Sigmoid colon (tissue), 7 donors: ENCODE measurements around the gene FBXL7. TPM values are rescaled to one million over a fixed set of nuclear protein-coding genes. Genes with fewer than 3 reads are reported as not detected.

ENCODE experiments used
- DNase-seq: peaks from one replicate; pipeline ENCODE4 v3.0.0-alpha.2; 2019
- H3K27ac ChIP-seq, 4 donors: fragments of 200-600 bp; sonication (generic); one replicate each; pipeline ENCODE4 v1.5.1; 2016 to 2019; ENCODE audit warnings: mild to moderate bottlenecking in 1 of 4
- H3K27me3 ChIP-seq, 3 donors: fragments of 200-600 bp; sonication (generic); one replicate each; pipeline ENCODE4 v1.5.1; 2019; ENCODE audit warnings: mild to moderate bottlenecking in 1 of 3
- H3K36me3 ChIP-seq, 4 donors: fragments of 200-600 bp; sonication (generic); one replicate each; pipeline ENCODE4 v1.5.1; 2016 to 2019
- H3K4me1 ChIP-seq, 4 donors: fragments of 200-600 bp; sonication (generic); one replicate each; pipeline ENCODE4 v1.5.1; 2017 to 2019
- H3K4me3 ChIP-seq, 4 donors: fragments of 200-600 bp; sonication (generic); one replicate each; pipeline ENCODE4 v1.5.1; 2017 to 2019; ENCODE audit warnings: mild to moderate bottlenecking in 2 of 4, moderate library complexity in 1 of 4
- H3K9me3 ChIP-seq, 4 donors: fragments of 200-600 bp in 3 of 4; sonication (generic) in 3 of 4; one replicate each; pipeline versions ENCODE4 v1.5.1 to v1.6.1; 2013 to 2019
- EP300 ChIP-seq, 4 donors: sonication (generic); formaldehyde crosslinking; IDR thresholded peaks; one replicate each; pipeline ENCODE4 v1.6.1; 2017; ENCODE audit warnings: antibody characterized with exemption in 4 of 4
- POLR2A ChIP-seq, 2 donors: fragments of 450-650 bp; IDR thresholded peaks; one replicate each; pipeline ENCODE4 v1.6.1; 2016; ENCODE audit warnings: antibody characterized with exemption in 2 of 2, mild to moderate bottlenecking in 2 of 2, moderate library complexity in 2 of 2
- POLR2AphosphoS5 ChIP-seq, 4 donors: sonication (generic); formaldehyde crosslinking; IDR thresholded peaks; one replicate each; pipeline ENCODE4 v1.6.1; 2017; ENCODE audit warnings: antibody characterized with exemption in 4 of 4
- WGBS, 2 donors: extraction: QIAGEN DNeasy Blood & Tissue Kit; methylation state at CpG; one replicate each; pipeline ENCODE4 v1.1.7; 2013; 5-methylcytosine and 5-hydroxymethylcytosine counted together
- intact Hi-C: fragments of 100-400 bp; cut with DNase I; formaldehyde crosslinking; loops from one replicate; pipeline ENCODE4 v1.15.1; 2023
- polyA plus RNA-seq, 3 donors: library from polyadenylated mRNA; stranded (reverse); fragments of 200-250 nt; gene quantifications; one replicate each; pipeline ENCODE4 v1.2.3, GENCODE V29; 2013
- total RNA-seq, 4 donors: library from RNA; depleted of rRNA; stranded (reverse); fragments of >200 nt; gene quantifications; one replicate each; pipeline ENCODE4 v1.1.0, GENCODE V29; 2016
- TF ChIP-seq, protein P1 (sequence below), 4 experiments: fragments of 450-650 bp in 3 of 4; fragments of 200-600 bp in 1 of 4; IDR thresholded peaks; one replicate each; pipeline ENCODE4 v1.5.1; 2016 to 2019; ENCODE audit warnings: antibody characterized with exemption in 4 of 4, mild to moderate bottlenecking in 3 of 4, moderate library complexity in 2 of 4
- donor health status: healthy with polysubstance abuse.
- donor health status: Bipolar disorder and iron deficiency.
- donor health status: healthy.

The FBXL7 gene
- total and polyA plus RNA-seq, 7 donors = 0.92 to 44.3 (median 18.2) TPM

DNA sequence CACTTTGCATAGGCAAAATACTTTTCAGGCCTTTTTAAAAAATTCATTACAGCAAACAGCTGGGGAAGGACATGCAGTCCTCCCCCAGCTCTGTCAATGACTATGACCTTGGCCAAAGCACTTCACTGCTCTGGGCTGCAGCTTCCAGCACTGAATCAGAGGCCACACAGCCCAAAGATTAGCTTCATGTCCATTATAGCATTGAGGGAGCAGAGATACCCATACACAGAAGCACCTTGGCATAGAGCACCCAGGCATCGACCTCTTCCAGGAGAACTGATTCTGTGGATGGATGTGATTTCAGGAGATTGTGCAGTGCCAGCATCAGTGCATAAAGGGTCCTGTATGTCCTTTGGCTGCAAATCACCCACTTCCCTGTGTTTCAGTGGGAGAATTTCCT lies 437.7 kb downstream of the FBXL7 start:
- no peak for TF ChIP-seq EP300 (IDR thresholded peaks at IDR 0.05)
- no peak for TF ChIP-seq POLR2AphosphoS5 (IDR thresholded peaks at IDR 0.05)
- TF ChIP-seq POLR2A (IDR thresholded peaks at IDR 0.05) = no peak
- intact Hi-C loops = no loop called here
- H3K36me3 ChIP-seq = peaks cover 0 to 59% (median 17%) of the 10 kb centered on the region in 4 donors
- H3K4me1 ChIP-seq = no peaks in the 10 kb centered on the region
- H3K9me3 ChIP-seq = no peaks in the 10 kb centered on the region
- DNase-seq = no peak
- H3K27me3 ChIP-seq = no peaks in the 10 kb centered on the region
- H3K27ac ChIP-seq = no peak overlapping the region
- 70 to 85% methylated on average over 1 of the region's 1 CpG for WGBS, 2 donors
- no peak overlapping the region for H3K4me3 ChIP-seq

DNA sequence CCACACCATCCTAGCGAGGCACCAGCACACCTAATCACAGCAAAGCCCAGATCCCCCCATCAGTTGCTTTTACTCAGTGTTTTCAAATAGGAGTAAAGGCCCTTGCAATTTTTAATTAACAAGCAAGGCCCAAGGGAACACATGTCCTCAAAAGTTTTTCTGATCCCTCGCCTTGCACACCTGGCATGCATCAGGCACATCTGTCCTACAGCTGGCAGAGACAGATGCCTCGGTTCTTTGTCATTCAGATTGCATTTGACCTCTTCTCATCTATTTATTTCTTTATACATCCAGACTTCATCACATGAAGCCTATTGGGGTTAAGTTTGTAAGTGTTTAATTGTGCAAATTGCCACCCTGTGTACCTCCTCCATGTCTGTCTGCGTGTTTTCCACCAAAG lies 438.2 kb downstream of the FBXL7 start:
- intact Hi-C loops = no loop called here
- Histone ChIP-seq H3K36me3 (peaks cover 0 to 59% (median 17%) of the 10 kb centered on the region in 4 donors), H3K4me1 (no peaks in the 10 kb centered on the region), H3K27me3 (no peaks in the 10 kb centered on the region), H3K9me3 (no peaks in the 10 kb centered on the region), H3K4me3 (no peak overlapping the region), H3K27ac (no peak overlapping the region)
- TF ChIP-seq POLR2AphosphoS5 (IDR thresholded peaks at IDR 0.05) (no peak), POLR2A (IDR thresholded peaks at IDR 0.05) (no peak), EP300 (IDR thresholded peaks at IDR 0.05) (no peak)
- TF ChIP-seq, protein P1, sequence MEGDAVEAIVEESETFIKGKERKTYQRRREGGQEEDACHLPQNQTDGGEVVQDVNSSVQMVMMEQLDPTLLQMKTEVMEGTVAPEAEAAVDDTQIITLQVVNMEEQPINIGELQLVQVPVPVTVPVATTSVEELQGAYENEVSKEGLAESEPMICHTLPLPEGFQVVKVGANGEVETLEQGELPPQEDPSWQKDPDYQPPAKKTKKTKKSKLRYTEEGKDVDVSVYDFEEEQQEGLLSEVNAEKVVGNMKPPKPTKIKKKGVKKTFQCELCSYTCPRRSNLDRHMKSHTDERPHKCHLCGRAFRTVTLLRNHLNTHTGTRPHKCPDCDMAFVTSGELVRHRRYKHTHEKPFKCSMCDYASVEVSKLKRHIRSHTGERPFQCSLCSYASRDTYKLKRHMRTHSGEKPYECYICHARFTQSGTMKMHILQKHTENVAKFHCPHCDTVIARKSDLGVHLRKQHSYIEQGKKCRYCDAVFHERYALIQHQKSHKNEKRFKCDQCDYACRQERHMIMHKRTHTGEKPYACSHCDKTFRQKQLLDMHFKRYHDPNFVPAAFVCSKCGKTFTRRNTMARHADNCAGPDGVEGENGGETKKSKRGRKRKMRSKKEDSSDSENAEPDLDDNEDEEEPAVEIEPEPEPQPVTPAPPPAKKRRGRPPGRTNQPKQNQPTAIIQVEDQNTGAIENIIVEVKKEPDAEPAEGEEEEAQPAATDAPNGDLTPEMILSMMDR (IDR thresholded peaks at IDR 0.05) = no peak
- WGBS, 2 donors = 72 to 79% methylated on average over 4 of the region's 4 CpGs
- no peak for DNase-seq

DNA sequence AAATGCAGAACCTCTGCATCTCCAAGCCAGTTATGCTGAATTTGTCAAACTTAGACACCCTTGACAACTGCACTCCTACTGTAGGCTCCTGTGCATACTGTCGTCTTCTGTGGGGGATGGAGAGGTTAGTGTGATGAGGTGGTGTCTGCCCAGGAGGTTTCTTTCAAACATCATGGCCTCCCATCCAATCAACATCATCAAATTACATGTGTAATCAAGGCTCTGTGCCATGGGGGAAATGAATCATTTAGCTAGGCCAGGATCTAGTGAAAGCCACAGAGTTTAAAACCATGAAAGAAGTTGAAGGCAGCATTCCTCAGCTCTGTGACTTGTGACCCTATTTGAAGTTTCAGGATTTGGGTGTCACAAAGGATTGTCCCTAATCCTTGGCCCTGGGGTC lies 439.0 kb downstream of the FBXL7 start:
- peaks cover 0 to 59% (median 17%) of the 10 kb centered on the region in 4 donors for H3K36me3 ChIP-seq
- H3K27ac ChIP-seq = no peak overlapping the region
- H3K4me3 ChIP-seq = no peak overlapping the region
- WGBS, 2 donors = 55 to 70% methylated on average over 1 of the region's 1 CpG
- H3K27me3 ChIP-seq = no peaks in the 10 kb centered on the region
- no peaks in the 10 kb centered on the region for H3K9me3 ChIP-seq
- intact Hi-C loops = no loop called here
- no peak for TF ChIP-seq EP300 (IDR thresholded peaks at IDR 0.05)
- TF ChIP-seq, protein P1 (IDR thresholded peaks at IDR 0.05) = no peak
- no peak for TF ChIP-seq POLR2A (IDR thresholded peaks at IDR 0.05)
- no peak for TF ChIP-seq POLR2AphosphoS5 (IDR thresholded peaks at IDR 0.05)
- no peak for DNase-seq
- no peaks in the 10 kb centered on the region for H3K4me1 ChIP-seq

DNA sequence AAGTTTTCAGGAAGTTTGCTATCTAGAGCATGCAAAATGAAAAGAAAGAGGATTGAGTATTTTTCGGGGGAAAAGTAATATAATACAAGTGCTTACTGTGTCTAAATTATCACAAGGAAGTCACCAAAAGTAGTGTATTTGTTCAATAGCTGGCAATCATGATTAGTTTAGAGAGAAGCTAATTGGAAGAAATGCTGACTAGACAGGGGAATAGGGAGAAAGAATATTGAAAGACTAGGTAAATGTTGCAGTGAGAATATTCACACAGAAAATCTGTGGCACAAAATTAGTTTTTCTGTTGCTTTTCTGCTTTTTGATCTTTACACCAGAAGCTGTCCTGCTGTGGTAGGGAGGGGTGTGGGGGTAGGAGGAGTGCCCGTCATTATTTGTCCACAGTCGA lies 440.9 kb downstream of the FBXL7 start:
- no peak overlapping the region for H3K27ac ChIP-seq
- intact Hi-C loops = no loop called here
- TF ChIP-seq, protein P1 (IDR thresholded peaks at IDR 0.05) = no peak
- TF ChIP-seq POLR2AphosphoS5 (IDR thresholded peaks at IDR 0.05) (no peak), POLR2A (IDR thresholded peaks at IDR 0.05) (no peak), EP300 (IDR thresholded peaks at IDR 0.05) (no peak)
- whole genome bisulfite sequencing, 2 donors = 83 to 90% methylated on average over 3 of the region's 3 CpGs
- H3K36me3 ChIP-seq = peaks cover 0 to 54% (median 17%) of the 10 kb centered on the region in 4 donors
- H3K4me3 ChIP-seq = no peak overlapping the region
- no peaks in the 10 kb centered on the region for H3K4me1 ChIP-seq
- DNase-seq = no peak
- H3K9me3 ChIP-seq = no peaks in the 10 kb centered on the region
- no peaks in the 10 kb centered on the region for H3K27me3 ChIP-seq

DNA sequence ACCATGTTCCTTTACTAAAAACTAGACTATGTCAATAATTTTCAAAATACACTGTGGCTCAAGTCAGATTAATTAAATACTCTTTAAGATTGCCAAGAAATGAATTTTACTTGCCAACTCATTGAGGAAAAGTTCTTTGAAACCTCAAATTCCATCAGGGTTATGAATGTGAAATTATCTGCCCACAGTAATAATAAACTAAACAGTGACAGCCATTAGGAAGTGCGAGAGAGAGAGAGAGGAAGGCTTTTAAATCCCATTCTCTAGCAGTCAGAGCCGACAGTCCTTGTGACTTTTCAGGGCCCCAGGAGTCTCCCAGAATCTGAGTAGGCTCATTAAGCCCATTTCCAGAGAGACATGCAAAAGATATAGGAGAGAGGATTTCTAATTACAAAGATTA lies 443.5 kb downstream of the FBXL7 start:
- peaks cover 0 to 30% (median 4%) of the 10 kb centered on the region in 4 donors for H3K36me3 ChIP-seq
- intact Hi-C loops = no loop called here
- WGBS, 2 donors = 58 to 61% methylated on average over 2 of the region's 2 CpGs
- no peaks in the 10 kb centered on the region for H3K9me3 ChIP-seq
- TF ChIP-seq POLR2A (IDR thresholded peaks at IDR 0.05) = no peak
- TF ChIP-seq EP300 (IDR thresholded peaks at IDR 0.05) = no peak
- TF ChIP-seq POLR2AphosphoS5 (IDR thresholded peaks at IDR 0.05) = no peak
- TF ChIP-seq, protein P1 (IDR thresholded peaks at IDR 0.05) = no peak
- no peaks in the 10 kb centered on the region for H3K27me3 ChIP-seq
- no peak overlapping the region for H3K27ac ChIP-seq
- no peak overlapping the region for H3K4me3 ChIP-seq
- DNase-seq = no peak
- H3K4me1 ChIP-seq = no peaks in the 10 kb centered on the region
